ENCODE measurements around the gene QRFP.

DNA sequence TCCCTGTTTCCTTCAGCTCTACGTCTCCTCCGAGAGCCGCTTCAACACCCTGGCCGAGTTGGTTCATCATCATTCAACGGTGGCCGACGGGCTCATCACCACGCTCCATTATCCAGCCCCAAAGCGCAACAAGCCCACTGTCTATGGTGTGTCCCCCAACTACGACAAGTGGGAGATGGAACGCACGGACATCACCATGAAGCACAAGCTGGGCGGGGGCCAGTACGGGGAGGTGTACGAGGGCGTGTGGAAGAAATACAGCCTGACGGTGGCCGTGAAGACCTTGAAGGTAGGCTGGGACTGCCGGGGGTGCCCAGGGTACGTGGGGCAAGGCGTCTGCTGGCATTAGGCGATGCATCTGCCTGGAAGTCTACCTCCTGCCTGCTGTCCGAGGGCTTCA is 33.9 kb downstream of the QRFP start:
- no peak for TF ChIP-seq POLR2A (IDR thresholded peaks at IDR 0.05)
- TF ChIP-seq, protein P1, sequence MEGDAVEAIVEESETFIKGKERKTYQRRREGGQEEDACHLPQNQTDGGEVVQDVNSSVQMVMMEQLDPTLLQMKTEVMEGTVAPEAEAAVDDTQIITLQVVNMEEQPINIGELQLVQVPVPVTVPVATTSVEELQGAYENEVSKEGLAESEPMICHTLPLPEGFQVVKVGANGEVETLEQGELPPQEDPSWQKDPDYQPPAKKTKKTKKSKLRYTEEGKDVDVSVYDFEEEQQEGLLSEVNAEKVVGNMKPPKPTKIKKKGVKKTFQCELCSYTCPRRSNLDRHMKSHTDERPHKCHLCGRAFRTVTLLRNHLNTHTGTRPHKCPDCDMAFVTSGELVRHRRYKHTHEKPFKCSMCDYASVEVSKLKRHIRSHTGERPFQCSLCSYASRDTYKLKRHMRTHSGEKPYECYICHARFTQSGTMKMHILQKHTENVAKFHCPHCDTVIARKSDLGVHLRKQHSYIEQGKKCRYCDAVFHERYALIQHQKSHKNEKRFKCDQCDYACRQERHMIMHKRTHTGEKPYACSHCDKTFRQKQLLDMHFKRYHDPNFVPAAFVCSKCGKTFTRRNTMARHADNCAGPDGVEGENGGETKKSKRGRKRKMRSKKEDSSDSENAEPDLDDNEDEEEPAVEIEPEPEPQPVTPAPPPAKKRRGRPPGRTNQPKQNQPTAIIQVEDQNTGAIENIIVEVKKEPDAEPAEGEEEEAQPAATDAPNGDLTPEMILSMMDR (IDR thresholded peaks at IDR 0.05): no peak
